Measurements from ENCODE around the gene POLD4.

- no peak for TF ChIP-seq CTCF (IDR thresholded peaks at IDR 0.05; ENCODE audit: low read depth, low read length, missing input control)
- TF ChIP-seq ZBTB33 (IDR thresholded peaks at IDR 0.05), result no peak
- TF ChIP-seq GABPA (IDR thresholded peaks at IDR 0.05 in 1 of 2, conservative IDR thresholded peaks at IDR 0.05 in 1 of 2), result no peak
- TF ChIP-seq FOXA1 (IDR thresholded peaks at IDR 0.05), result no peak
These were observed 40.6 kb upstream of the POLD4 start for GRCh38 chr11:67393990-67394389.
